Epithelial cell of esophagus (primary cell): ENCODE measurements around the gene RBMS2.

Experiments
- DNase-seq: peaks from one replicate; pipeline ENCODE4 v3.0.0; 2010; ENCODE audit warnings: low read depth
- H3K4me3 ChIP-seq: 2 replicates; pipeline ENCODE4 v1.5.1; 2011; ENCODE audit warnings: mild to moderate bottlenecking, low read length, control low read depth
- CTCF ChIP-seq: IDR thresholded peaks from 2 replicates; pipeline ENCODE4 v1.5.1; 2011; ENCODE audit warnings: low read depth, mild to moderate bottlenecking, low read length, control low read depth, inconsistent platforms; ENCODE audit not compliant: insufficient read depth; ENCODE audit errors: missing control alignments

Gene RBMS2

GRCh38 chr12:56521590-56522371 is at the start of gene RBMS2:
Gene RBMS2, plus strand, starts transcription at chr12:56521820. Its CDS starts 204 bp downstream, at chr12:56522024.
- no peak for TF ChIP-seq CTCF
- DNase-seq, result peak; percentile 89
- H3K4me3 ChIP-seq, result peak within 1 kb of the TSS; percentile 54

- TF ChIP-seq CTCF, result no peak
- no peak overlapping the region for H3K4me3 ChIP-seq
- DNase-seq, result no peak
Measured at GRCh38 chr12:56474389-56474788, 47.2 kb upstream of the RBMS2 start.

GRCh38 chr12:56476143-56476542 is 45.5 kb upstream of the RBMS2 start:
- TF ChIP-seq CTCF, result no peak
- DNase-seq, result no peak
- H3K4me3 ChIP-seq, result no peak overlapping the region

- no peak overlapping the region for H3K4me3 ChIP-seq
- no peak for TF ChIP-seq CTCF
- DNase-seq, result peak; percentile 56
Measured at GRCh38 chr12:56476972-56477432, 44.6 kb upstream of the RBMS2 start.

- TF ChIP-seq CTCF, result no peak
- H3K4me3 ChIP-seq, result no peak overlapping the region
- no peak for DNase-seq
Measured at GRCh38 chr12:56477521-56478225, 43.9 kb upstream of the RBMS2 start.

GRCh38 chr12:56479625-56480024 is 42.0 kb upstream of the RBMS2 start:
- H3K4me3 ChIP-seq, result no peak overlapping the region
- DNase-seq, result no peak
- no peak for TF ChIP-seq CTCF
